Mesendoderm (in vitro differentiated cells): Measurements from ENCODE around the gene LAPTM5.
A peak's percentile ranks its signal among the peaks of the same experiment; 100 is the strongest.

Experiments used
- DNase-seq: peaks from one replicate; pipeline ENCODE4 v3.0.0; 2013
- H2AK5ac ChIP-seq: 2 replicates; pipeline ENCODE4 v1.6.1; 2013; ENCODE audit warnings: low read length, inconsistent platforms
- H2BK120ac ChIP-seq: 2 replicates; pipeline ENCODE4 v1.6.1; 2013; ENCODE audit warnings: low read depth, mild to moderate bottlenecking, low read length, moderate library complexity, mixed read lengths
- H2BK15ac ChIP-seq: replicated peaks from 2 replicates; pipeline ENCODE4 v1.6.1; 2013; ENCODE audit warnings: low read depth, mild to moderate bottlenecking, moderate library complexity
- H2BK5ac ChIP-seq: 2 replicates; pipeline ENCODE4 v1.6.1; 2013; ENCODE audit warnings: low read length, inconsistent platforms
- H3K18ac ChIP-seq: 2 replicates; pipeline ENCODE4 v1.6.1; 2013; ENCODE audit warnings: mild to moderate bottlenecking, low read length, mixed read lengths
- H3K23ac ChIP-seq: one replicate; pipeline ENCODE4 v1.6.1; 2013; ENCODE audit warnings: low read length
- H3K27ac ChIP-seq: 2 replicates; pipeline ENCODE4 v1.5.1; 2013; ENCODE audit warnings: low read depth, mild to moderate bottlenecking, inconsistent platforms, low read length, moderate library complexity
- H3K27me3 ChIP-seq: 2 replicates; pipeline ENCODE4 v1.6.1; 2013; ENCODE audit warnings: low read length, control low read depth, mild to moderate bottlenecking, inconsistent platforms; ENCODE audit not compliant: insufficient read depth, poor library complexity
- H3K36me3 ChIP-seq: 2 replicates; pipeline ENCODE4 v1.6.1; 2013; ENCODE audit warnings: low read length, inconsistent platforms; ENCODE audit not compliant: control insufficient read depth, insufficient read depth
- H3K4ac ChIP-seq: one replicate; pipeline ENCODE4 v1.6.1; 2013; ENCODE audit warnings: low read depth, mild to moderate bottlenecking, low read length, moderate library complexity
- H3K4me1 ChIP-seq: 2 replicates; pipeline ENCODE4 v1.6.1; 2013; ENCODE audit warnings: low read depth, low read length, inconsistent platforms; ENCODE audit not compliant: control insufficient read depth
- H3K4me2 ChIP-seq: 2 replicates; pipeline ENCODE4 v1.6.1; 2013; ENCODE audit warnings: low read length
- H3K4me3 ChIP-seq: 2 replicates; pipeline ENCODE4 v1.5.1; 2013; ENCODE audit warnings: mild to moderate bottlenecking, low read length
- H3K56ac ChIP-seq: one replicate; pipeline ENCODE4 v1.6.1; 2013; ENCODE audit warnings: low read length
- H3K79me1 ChIP-seq: 2 replicates; pipeline ENCODE4 v1.6.1; 2013; ENCODE audit warnings: low read length, inconsistent platforms
- H3K79me2 ChIP-seq: 2 replicates; pipeline ENCODE4 v1.6.1; 2013; ENCODE audit warnings: mild to moderate bottlenecking, low read length; ENCODE audit not compliant: control insufficient read depth, insufficient read depth
- H3K9ac ChIP-seq: 2 replicates; pipeline ENCODE4 v1.6.1; 2013; ENCODE audit warnings: low read length, inconsistent platforms
- H4K5ac ChIP-seq: one replicate; pipeline ENCODE4 v1.6.1; 2013; ENCODE audit warnings: low read length
- H4K8ac ChIP-seq: one replicate; pipeline ENCODE4 v1.6.1; 2013; ENCODE audit warnings: low read depth, mild to moderate bottlenecking, control low read depth, low read length, moderate library complexity
- WGBS: extraction: QIAGEN DNeasy Blood & Tissue Kit; methylation state at CpG from one replicate; pipeline ENCODE4 v1.1.7; 2013; ENCODE audit warnings: low lambda C conversion rate, missing lambda C conversion rate; ENCODE audit not compliant: insufficient coverage; ENCODE audit errors: extremely low coverage; 5-methylcytosine and 5-hydroxymethylcytosine counted together

Gene LAPTM5

DNA sequence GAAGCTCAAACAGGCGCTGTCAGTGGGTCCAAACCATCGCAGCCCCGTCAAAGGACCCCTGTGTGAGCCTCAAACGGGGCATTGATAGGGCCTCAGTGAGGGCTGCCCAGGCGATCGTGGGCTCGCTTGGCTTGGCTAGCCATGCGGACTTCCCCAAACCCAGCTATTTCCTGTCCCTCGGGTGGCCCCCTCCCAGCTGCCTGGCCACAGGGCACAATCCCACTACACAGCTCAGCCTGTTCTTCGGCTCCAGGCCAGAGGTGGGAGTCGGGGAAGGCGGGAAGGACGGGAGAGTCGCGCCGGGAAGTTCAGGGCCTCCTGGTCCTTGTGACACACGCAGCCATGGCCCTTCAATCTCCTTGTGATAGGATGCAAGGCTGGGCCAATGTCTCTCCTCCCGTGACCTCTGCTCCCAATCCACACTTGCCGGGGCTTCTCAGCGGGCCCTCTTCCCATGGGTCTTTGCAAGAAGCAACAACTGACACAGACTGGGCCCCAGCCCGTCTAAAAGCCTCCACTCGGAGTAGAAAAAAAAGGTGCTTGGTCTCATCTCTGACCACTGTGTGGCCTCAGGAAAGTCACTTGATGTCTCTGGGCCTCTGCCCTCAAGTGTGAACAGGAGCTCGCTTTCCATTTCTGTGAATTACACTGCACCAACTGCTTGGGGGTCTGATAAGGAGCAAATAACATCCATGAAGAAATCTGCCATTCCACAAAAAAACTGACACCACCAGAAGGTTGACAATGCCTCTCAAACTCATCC, 27.0 kb downstream of the LAPTM5 start:
- H3K4ac ChIP-seq: no peak overlapping the region
- no peaks in the 10 kb centered on the region for H3K36me3 ChIP-seq
- H3K18ac ChIP-seq: no peak overlapping the region
- H3K4me3 ChIP-seq: no peak overlapping the region
- H2AK5ac ChIP-seq: no peak overlapping the region
- H4K8ac ChIP-seq: no peak overlapping the region
- no peaks in the 10 kb centered on the region for H3K79me1 ChIP-seq
- no peaks in the 10 kb centered on the region for H3K27me3 ChIP-seq
- no peak overlapping the region for H2BK15ac ChIP-seq
- DNase-seq: no peak
- no peaks in the 10 kb centered on the region for H3K4me1 ChIP-seq
- no peak overlapping the region for H3K9ac ChIP-seq
- no peak overlapping the region for H4K5ac ChIP-seq
- no peaks in the 10 kb centered on the region for H3K79me2 ChIP-seq
- no peak overlapping the region for H3K23ac ChIP-seq
- H3K27ac ChIP-seq: no peak overlapping the region
- no peak overlapping the region for H3K56ac ChIP-seq
- WGBS: no CpG with 5 or more reads among the region's 23 CpGs
- no peak overlapping the region for H2BK120ac ChIP-seq
- H2BK5ac ChIP-seq: no peak overlapping the region
- no peak overlapping the region for H3K4me2 ChIP-seq

DNA sequence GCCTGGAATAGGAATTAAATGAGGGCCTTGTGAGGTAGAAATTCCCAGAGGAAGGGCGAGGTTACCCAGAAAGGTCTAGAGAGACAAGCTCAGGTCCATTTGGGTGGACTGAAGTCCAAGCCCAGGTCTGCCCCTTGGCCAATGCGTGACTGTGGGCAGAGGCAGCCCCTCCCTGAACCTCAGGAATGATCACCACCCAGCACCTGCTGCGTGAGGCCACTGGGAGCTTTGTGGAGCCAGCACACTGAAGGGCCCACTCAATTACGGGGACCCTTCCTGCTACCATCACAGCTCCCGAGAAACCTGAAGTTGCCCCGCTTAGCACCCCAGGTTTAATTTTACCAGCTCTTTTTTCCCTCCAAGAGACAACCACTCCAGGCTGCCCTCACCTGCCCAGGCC, 27.7 kb downstream of the LAPTM5 start:
- no peak overlapping the region for H4K8ac ChIP-seq
- H3K36me3 ChIP-seq: no peaks in the 10 kb centered on the region
- H3K4me1 ChIP-seq: no peaks in the 10 kb centered on the region
- no peak overlapping the region for H3K23ac ChIP-seq
- no peaks in the 10 kb centered on the region for H3K79me2 ChIP-seq
- no peaks in the 10 kb centered on the region for H3K27me3 ChIP-seq
- DNase-seq: no peak
- H3K27ac ChIP-seq: no peak overlapping the region
- no peaks in the 10 kb centered on the region for H3K79me1 ChIP-seq
- WGBS: no CpG with 5 or more reads among the region's 6 CpGs
- no peak overlapping the region for H3K4me3 ChIP-seq
- H4K5ac ChIP-seq: no peak overlapping the region
- no peak overlapping the region for H2BK5ac ChIP-seq
- H3K18ac ChIP-seq: no peak overlapping the region
- H3K4me2 ChIP-seq: no peak overlapping the region
- no peak overlapping the region for H2AK5ac ChIP-seq
- no peak overlapping the region for H3K56ac ChIP-seq
- no peak overlapping the region for H2BK120ac ChIP-seq
- H3K4ac ChIP-seq: no peak overlapping the region
- H2BK15ac ChIP-seq: no peak overlapping the region
- H3K9ac ChIP-seq: no peak overlapping the region

DNA sequence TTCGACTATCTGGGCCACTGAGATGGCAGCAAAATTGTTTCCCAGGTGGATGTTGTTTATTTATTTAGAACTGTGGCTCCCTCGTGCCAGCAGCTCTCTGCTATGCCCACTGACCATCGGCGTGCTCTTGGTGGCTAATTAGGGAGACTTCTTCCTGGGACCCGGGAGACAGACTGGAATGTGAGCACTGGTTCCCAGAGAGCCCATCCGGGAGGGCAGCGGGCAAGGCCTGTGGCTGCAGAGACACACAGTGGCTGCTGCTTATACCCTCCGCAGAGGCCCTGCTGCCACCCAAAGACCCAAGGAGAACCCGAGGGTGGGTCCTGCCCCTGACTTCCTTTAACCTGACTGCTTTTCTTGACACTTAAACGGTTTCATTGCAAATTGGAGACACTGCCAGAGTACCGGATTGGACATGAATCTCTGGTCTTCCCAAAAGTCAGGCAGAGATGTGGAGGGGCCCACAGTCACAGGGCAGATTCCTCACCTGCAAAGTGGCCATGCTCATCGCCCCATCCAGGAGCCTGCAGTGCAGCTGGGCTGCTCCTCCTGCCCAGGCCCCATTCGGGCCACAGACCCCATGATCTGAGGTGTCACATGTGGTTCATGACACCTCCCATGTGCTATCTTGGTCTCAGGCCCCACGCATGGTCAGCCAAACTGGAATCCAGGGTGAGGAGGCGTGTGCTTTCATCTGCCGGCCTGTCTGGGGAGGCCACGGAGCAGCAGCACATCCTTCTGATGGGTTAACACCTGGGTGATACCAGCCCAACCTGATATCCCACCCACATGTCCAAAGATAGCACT, 28.5 kb downstream of the LAPTM5 start:
- no peaks in the 10 kb centered on the region for H3K27me3 ChIP-seq
- no peak overlapping the region for H2BK120ac ChIP-seq
- no peak overlapping the region for H3K18ac ChIP-seq
- H3K4me2 ChIP-seq: no peak overlapping the region
- no peak overlapping the region for H4K5ac ChIP-seq
- H3K4me3 ChIP-seq: no peak overlapping the region
- no peak overlapping the region for H3K27ac ChIP-seq
- no peak overlapping the region for H2AK5ac ChIP-seq
- no peak for DNase-seq
- no CpG with 5 or more reads among the region's 17 CpGs for WGBS
- no peak overlapping the region for H3K4ac ChIP-seq
- H3K79me1 ChIP-seq: no peaks in the 10 kb centered on the region
- no peak overlapping the region for H4K8ac ChIP-seq
- no peaks in the 10 kb centered on the region for H3K4me1 ChIP-seq
- H2BK15ac ChIP-seq: no peak overlapping the region
- no peak overlapping the region for H3K56ac ChIP-seq
- H3K23ac ChIP-seq: no peak overlapping the region
- no peaks in the 10 kb centered on the region for H3K79me2 ChIP-seq
- H3K36me3 ChIP-seq: no peaks in the 10 kb centered on the region
- H2BK5ac ChIP-seq: no peak overlapping the region
- no peak overlapping the region for H3K9ac ChIP-seq

DNA sequence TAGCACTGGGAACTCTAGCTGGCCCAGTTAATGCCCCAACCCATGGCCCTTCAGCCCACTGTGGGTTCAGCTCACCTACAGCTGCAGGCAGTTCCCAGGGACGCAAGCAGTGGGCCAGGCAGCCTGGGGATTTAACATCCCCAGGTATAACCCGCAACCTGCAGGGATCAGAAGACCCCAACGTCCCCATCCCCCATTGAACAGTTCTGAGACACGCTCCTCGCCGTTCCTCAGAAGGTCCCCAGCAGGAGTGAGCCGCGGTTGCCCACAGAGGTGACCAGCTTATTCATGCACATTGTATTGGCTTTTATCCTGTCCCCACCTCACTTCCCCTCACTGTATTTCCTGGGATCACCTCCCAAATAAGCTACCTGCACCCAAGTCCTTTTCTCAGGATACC, 29.2 kb downstream of the LAPTM5 start:
- H2AK5ac ChIP-seq: no peak overlapping the region
- no peaks in the 10 kb centered on the region for H3K4me1 ChIP-seq
- H3K79me2 ChIP-seq: no peaks in the 10 kb centered on the region
- no peak overlapping the region for H3K4me2 ChIP-seq
- no peaks in the 10 kb centered on the region for H3K36me3 ChIP-seq
- no peak for DNase-seq
- H3K18ac ChIP-seq: no peak overlapping the region
- H4K8ac ChIP-seq: no peak overlapping the region
- H3K56ac ChIP-seq: peak overlapping the region; percentile 22
- no peak overlapping the region for H3K9ac ChIP-seq
- no peak overlapping the region for H3K4ac ChIP-seq
- H3K27ac ChIP-seq: no peak overlapping the region
- H4K5ac ChIP-seq: no peak overlapping the region
- no peak overlapping the region for H2BK15ac ChIP-seq
- no peaks in the 10 kb centered on the region for H3K27me3 ChIP-seq
- no peak overlapping the region for H2BK5ac ChIP-seq
- WGBS: no CpG with 5 or more reads among the region's 8 CpGs
- no peaks in the 10 kb centered on the region for H3K79me1 ChIP-seq
- H2BK120ac ChIP-seq: no peak overlapping the region
- H3K4me3 ChIP-seq: no peak overlapping the region
- no peak overlapping the region for H3K23ac ChIP-seq

DNA sequence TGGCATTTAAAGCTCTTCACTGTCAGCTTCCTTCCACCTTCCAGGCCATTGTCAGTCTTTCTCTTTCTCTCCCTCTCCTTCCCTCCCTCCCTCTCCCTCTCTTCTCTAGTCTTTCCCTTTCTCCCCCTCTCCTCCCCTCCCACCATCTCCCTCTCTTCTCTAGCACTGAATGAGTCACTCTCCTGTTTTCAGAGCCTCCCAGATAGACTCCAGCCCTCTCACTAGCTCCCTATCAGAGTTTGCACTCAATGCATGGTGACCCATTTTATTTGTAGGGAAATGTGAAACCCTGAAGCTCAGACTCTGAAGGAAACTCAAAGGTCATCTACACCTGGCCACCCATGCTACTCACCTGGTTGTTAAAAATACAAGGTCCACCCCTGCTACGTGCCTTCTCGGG, 29.8 kb downstream of the LAPTM5 start:
- Histone ChIP-seq H3K9ac (no peak overlapping the region), H3K27ac (no peak overlapping the region), H3K56ac (peak overlapping the region; percentile 22), H3K4me1 (no peaks in the 10 kb centered on the region), H3K18ac (no peak overlapping the region), H3K79me1 (no peaks in the 10 kb centered on the region), H3K4me3 (no peak overlapping the region), H3K4me2 (no peak overlapping the region), H3K27me3 (no peaks in the 10 kb centered on the region), H3K23ac (no peak overlapping the region), H2BK5ac (no peak overlapping the region), H4K5ac (no peak overlapping the region), H3K79me2 (no peaks in the 10 kb centered on the region), H2BK120ac (no peak overlapping the region), H3K36me3 (no peaks in the 10 kb centered on the region), H3K4ac (no peak overlapping the region), H2AK5ac (no peak overlapping the region), H2BK15ac (no peak overlapping the region), H4K8ac (no peak overlapping the region)
- DNase-seq: peak; percentile 59
- WGBS: no CpG with 5 or more reads among the region's 2 CpGs
